Duodenal mucosa (tissue), 2 donors: ENCODE measurements around the gene PLEK.

Experiments used
- H3K27ac ChIP-seq: one replicate; pipeline ENCODE4 v1.7.0; 2013; ENCODE audit warnings: low read depth, low read length
- H3K27me3 ChIP-seq, 2 donors: one replicate each; pipeline ENCODE4 v1.7.0; 2013; ENCODE audit warnings: low read length in 2 of 2, control low read depth in 1 of 2; ENCODE audit not compliant: insufficient read depth in 2 of 2, control insufficient read depth in 1 of 2
- H3K36me3 ChIP-seq, 2 donors: one replicate each; pipeline ENCODE4 v1.7.0; 2013; ENCODE audit warnings: low read length in 2 of 2, control low read depth in 1 of 2; ENCODE audit not compliant: insufficient read depth in 2 of 2, control insufficient read depth in 1 of 2
- H3K4me1 ChIP-seq, 2 donors: one replicate each; pipeline ENCODE4 v1.7.0; 2013; ENCODE audit warnings: low read length in 2 of 2, control low read depth in 1 of 2; ENCODE audit not compliant: insufficient read depth in 2 of 2, control insufficient read depth in 1 of 2
- H3K4me3 ChIP-seq, 2 donors: one replicate each; pipeline ENCODE4 v1.7.0; 2013; ENCODE audit warnings: low read length in 2 of 2, low read depth in 1 of 2
- H3K9ac ChIP-seq, 2 donors: one replicate each; pipeline ENCODE4 v1.7.0; 2013; ENCODE audit warnings: low read length in 2 of 2, low read depth in 1 of 2
- H3K9me3 ChIP-seq, 2 donors: one replicate each; pipeline ENCODE4 v1.7.0; 2013; ENCODE audit warnings: low read length in 2 of 2, control low read depth in 1 of 2; ENCODE audit not compliant: control insufficient read depth in 1 of 2

PLEK gene, protein sequence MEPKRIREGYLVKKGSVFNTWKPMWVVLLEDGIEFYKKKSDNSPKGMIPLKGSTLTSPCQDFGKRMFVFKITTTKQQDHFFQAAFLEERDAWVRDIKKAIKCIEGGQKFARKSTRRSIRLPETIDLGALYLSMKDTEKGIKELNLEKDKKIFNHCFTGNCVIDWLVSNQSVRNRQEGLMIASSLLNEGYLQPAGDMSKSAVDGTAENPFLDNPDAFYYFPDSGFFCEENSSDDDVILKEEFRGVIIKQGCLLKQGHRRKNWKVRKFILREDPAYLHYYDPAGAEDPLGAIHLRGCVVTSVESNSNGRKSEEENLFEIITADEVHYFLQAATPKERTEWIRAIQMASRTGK

DNA sequence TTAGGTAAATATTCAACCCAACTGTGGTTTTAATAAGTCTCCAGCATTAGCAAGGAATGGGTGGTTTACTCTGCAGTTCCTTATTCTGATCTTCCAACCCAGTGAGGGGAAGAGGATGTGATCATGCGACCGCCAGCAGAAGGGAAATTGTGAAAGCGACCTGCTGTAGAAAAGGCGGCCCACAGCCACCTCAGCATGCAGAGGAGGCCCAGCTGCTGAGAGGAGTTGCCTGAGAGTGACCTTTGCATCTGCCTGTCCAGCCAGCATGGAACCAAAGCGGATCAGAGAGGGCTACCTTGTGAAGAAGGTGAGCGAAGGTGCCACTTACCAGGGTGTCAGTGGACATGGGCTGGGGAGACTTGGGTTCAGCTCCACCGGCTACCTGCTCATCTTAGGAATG is at the start of gene PLEK:
TSS of gene PLEK (plus strand) at position 196 of the 400 bp plus-strand sequence. CDS start at position 266, 70 bp downstream.
- H3K27ac ChIP-seq, result peak within 1 kb of the TSS; percentile 13
- H3K4me3 ChIP-seq, result peak within 1 kb of the TSS; percentile 63 to 65
- peak within 1 kb of the TSS; percentile 48 to 58 for H3K9ac ChIP-seq
- H3K4me1 ChIP-seq, result peaks cover 17 to 29% of the 10 kb centered on the region in 2 donors
- H3K36me3 ChIP-seq, result no peaks in the 10 kb centered on the region
- no peaks in the 10 kb centered on the region for H3K27me3 ChIP-seq
- no peaks in the 10 kb centered on the region for H3K9me3 ChIP-seq

DNA sequence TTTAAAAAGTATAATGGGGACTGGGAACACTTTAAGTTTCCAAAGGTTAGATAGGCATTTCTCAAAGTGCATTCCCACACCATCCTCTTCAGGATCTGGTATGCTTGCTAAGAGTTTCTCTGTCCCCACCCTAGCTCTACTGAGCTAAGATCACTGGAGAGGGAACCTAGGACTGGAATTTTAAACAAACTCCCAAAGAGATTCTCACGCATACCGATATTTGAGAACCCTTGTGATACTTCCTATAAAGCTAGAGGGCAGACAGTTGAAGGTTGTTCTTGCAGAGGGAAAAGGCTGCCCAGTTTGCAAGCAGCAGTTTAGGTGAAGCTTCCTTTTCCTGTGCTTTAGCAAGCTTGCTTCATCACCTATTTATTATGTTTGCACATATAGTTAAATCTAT is 49.0 kb upstream of the PLEK start:
- Histone ChIP-seq H3K4me1 (peaks cover 0 to 5% of the 10 kb centered on the region in 2 donors), H3K9me3 (no peaks in the 10 kb centered on the region), H3K36me3 (no peaks in the 10 kb centered on the region), H3K9ac (no peak overlapping the region), H3K4me3 (no peak overlapping the region), H3K27me3 (peaks cover 18 to 27% of the 10 kb centered on the region in 2 donors), H3K27ac (no peak overlapping the region)

DNA sequence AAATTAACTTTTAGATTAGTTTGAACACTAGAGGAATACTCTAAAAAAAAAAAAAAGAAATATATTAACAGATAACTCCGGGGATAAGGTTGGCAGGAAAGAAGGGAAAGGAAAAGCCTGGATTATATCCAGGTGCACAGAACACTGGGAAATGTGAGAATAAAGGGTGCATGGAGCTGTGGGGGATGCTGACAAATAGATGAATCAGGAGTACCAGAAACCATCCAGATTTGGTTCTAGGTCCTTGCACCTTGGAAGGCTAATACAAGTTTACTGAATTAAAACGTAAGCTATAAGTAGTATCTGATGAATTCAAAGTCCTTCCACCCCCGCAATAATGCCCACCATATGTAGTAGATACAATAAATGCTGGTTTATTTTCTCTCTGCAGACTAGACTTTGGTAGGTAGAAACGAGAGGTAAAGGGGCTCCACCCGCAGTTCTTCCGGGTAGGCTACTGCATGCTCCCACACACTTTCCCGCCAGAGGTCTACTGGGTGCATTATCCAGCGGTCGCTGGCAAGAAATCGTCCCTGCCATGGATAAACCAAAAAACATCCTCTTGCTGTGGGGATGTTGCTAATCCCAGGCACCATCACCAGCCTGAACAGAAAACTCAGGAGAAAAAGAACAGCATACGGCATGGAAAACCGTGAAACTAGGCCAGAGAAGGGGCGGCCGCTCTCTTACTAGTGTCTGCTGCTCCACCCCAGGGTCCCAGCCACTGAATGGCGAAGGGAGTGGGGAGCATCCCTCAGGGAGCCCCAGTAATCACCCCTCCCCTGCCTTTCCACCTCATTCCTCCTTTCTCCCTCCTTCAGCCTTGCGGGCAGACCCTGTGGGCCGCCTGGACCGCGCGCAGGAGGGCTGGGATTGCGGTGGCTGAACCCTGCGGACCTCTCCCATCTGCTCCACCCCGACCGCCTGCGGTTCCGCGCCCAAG is 46.8 kb upstream of the PLEK start:
- H3K4me3 ChIP-seq, result peak overlapping the region; percentile 60 to 65
- H3K27ac ChIP-seq, result peak overlapping the region; percentile 83
- peaks cover 0 to 5% of the 10 kb centered on the region in 2 donors for H3K4me1 ChIP-seq
- peak overlapping the region; percentile 60 to 65 for H3K9ac ChIP-seq
- H3K9me3 ChIP-seq, result no peaks in the 10 kb centered on the region
- H3K27me3 ChIP-seq, result peaks cover 20 to 27% of the 10 kb centered on the region in 2 donors
- no peaks in the 10 kb centered on the region for H3K36me3 ChIP-seq

DNA sequence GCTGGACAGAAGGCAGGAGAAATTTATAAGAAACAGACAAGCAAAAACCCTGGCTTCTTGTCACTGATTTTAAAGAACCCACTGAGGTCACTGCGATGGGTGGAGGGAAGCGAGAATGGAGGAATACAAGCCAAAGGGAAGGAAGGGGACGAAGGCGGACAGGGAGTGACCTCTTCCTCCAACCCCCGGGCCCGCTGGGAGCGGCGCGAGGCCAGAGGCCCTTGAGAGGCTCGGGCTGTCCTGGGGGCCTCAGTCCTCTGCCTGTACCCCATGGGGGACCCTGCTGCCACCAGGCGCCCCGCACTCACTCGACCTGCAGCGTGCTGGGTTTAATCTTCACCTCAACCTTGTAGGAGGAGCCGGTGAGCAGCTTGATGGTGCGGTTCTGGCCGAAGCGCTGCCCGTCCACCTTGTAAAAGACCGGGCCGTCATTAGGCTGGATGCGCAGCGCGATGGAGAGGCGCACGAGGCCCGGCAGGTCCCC is 46.1 kb upstream of the PLEK start:
- Histone ChIP-seq H3K27ac (peak overlapping the region; percentile 83), H3K9ac (peak overlapping the region; percentile 60 to 65), H3K4me3 (peak overlapping the region; percentile 60 to 65), H3K27me3 (peaks cover 20 to 27% of the 10 kb centered on the region in 2 donors), H3K4me1 (peaks cover 0 to 5% of the 10 kb centered on the region in 2 donors), H3K9me3 (no peaks in the 10 kb centered on the region), H3K36me3 (no peaks in the 10 kb centered on the region)

DNA sequence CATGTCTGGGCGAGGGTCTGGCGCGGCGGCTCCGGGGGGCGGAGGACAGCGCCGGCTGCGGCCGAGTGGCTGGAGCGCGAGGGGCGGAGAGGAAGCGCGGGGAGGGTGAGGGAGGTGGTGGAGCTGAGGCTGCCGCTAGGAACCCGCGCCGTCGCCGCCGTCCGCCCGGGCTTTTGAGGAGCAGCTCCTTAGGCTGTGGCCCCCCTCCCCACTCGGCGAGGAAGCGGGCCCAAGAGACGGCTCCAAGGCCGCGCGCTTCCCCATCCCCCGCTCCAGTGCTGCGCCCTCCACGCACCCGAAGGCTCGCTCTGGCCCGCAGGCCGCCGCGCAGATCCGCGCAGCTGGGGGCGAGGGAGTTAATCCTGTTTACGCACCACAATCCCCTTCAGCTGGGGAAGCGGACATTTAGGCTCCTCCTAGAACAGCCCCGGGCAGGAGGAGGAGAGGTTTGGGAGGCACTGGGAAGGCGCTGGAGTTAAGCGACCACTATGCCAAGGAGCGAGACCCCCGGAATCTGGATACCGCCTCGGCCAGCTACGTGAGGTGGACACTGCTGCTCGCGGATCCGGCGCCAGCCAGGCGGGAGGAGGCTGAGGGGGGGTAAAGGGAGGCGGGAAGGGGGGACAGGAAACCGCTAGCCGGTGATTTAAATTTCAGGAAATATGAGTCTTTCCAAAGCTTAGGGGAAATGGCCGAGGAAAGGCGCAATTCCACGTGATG is 45.5 kb upstream of the PLEK start, which contains the start of gene CNRIP1:
TSS of gene CNRIP1 (minus strand) at position 552 of the 720 bp plus-strand sequence. CDS start at position 3, 549 bp downstream.
- peaks cover 0 to 5% of the 10 kb centered on the region in 2 donors for H3K4me1 ChIP-seq

DNA sequence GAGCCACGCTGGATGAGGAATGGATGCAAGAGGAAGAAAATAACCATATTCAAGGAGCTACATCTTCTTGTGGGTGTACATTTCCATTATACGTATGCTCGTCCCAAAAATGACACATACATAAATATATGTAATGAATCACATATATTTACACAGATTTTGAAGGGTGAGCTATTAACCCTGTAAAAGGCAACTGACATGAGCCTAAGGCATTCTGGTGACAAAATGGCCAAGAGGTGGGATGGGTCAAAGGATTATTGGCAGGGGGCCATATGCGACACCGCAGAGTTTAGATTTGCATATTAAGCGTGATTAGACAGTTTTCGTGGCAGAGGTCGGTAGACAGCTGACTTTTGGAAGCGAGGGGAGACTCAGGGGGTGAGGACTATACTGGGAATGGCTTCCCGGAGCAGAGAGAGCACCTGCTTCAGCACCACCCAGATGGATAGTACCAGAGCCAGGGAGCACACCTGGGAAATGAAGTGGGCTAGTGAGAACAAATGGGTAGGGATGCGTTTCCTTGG is 44.9 kb upstream of the PLEK start:
- Histone ChIP-seq H3K9me3 (no peaks in the 10 kb centered on the region), H3K36me3 (no peaks in the 10 kb centered on the region), H3K9ac (no peak overlapping the region), H3K27ac (peak overlapping the region; percentile 83), H3K4me3 (peak overlapping the region; percentile 60 to 65), H3K27me3 (peaks cover 20 to 27% of the 10 kb centered on the region in 2 donors), H3K4me1 (peaks cover 0 to 5% of the 10 kb centered on the region in 2 donors)

More for the DNA sequence above, 45.5 kb upstream of the PLEK start, which contains the start of gene CNRIP1:
- Histone ChIP-seq H3K27ac (peak within 1 kb of the TSS; percentile 83), H3K9me3 (no peaks in the 10 kb centered on the region), H3K4me3 (peak within 1 kb of the TSS; percentile 60 to 65), H3K9ac (peak within 1 kb of the TSS; percentile 60 to 65), H3K27me3 (peaks cover 20 to 27% of the 10 kb centered on the region in 2 donors), H3K36me3 (no peaks in the 10 kb centered on the region)

DNA sequence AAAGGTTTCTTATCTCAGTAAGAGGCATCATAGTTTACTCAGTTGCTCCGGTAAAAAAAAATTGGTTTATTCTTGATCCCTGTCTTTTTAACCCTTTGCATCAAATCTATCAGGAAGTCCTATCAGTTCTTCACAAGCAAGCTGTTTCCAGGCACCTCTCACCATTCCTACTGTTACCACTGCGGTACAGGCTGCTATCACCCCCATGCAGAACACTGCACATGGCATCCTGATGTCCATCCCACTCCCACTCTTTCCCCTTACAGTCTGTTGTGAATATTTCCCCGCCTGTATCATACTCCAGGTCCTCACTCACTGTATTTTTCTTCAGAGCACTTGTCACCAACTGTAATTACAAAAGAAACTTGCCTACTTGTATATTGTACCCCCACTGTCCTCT is 40.0 kb upstream of the PLEK start:
- H3K36me3 ChIP-seq, result no peaks in the 10 kb centered on the region
- no peaks in the 10 kb centered on the region for H3K9me3 ChIP-seq
- no peak overlapping the region for H3K4me3 ChIP-seq
- H3K27me3 ChIP-seq, result peaks cover 2 to 7% of the 10 kb centered on the region in 2 donors
- no peak overlapping the region for H3K27ac ChIP-seq
- peaks cover 0 to 4% of the 10 kb centered on the region in 2 donors for H3K4me1 ChIP-seq
- no peak overlapping the region for H3K9ac ChIP-seq

DNA sequence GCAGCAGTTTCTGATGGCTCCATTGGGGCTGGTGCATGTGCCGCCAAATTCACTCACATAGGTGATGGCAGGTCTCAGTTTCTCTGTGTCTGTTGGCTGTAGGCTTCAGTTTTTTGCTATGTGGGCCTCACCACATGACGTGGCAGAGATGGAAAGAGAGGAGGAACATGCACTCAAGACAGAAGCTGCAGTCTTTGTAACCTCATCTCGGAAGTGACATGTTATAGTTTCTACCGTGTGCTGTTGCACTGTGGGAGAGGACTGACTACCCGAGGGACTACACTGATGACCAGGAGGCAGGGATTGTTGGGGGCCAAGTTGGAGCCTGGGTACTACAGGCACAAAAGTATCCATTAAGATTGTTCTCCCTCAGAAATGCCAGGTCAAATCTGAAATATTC is 36.2 kb upstream of the PLEK start:
- H3K4me1 ChIP-seq, result no peaks in the 10 kb centered on the region
- H3K9me3 ChIP-seq, result no peaks in the 10 kb centered on the region
- no peaks in the 10 kb centered on the region for H3K27me3 ChIP-seq
- H3K4me3 ChIP-seq, result no peak overlapping the region
- no peak overlapping the region for H3K27ac ChIP-seq
- H3K9ac ChIP-seq, result no peak overlapping the region
- no peaks in the 10 kb centered on the region for H3K36me3 ChIP-seq

DNA sequence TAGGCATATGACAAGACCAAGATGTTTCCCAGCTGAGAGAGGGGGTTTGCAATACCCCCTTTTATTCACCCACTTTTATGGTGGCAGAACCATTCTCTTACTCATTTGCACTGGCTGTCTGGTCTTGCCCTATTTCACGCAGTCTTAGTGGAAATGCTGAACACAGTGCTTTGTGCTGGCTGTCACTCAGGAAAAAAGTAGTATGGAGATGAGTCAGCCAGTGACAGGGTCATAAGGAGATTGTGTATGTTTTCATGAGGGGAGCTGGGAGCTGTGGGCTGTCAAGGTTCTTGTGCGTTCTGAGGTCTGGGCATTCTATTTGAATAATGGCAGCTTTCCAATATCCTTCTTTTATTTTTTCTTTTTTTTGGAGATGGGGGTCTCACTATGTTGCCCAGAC is 34.4 kb upstream of the PLEK start:
- no peaks in the 10 kb centered on the region for H3K36me3 ChIP-seq
- H3K4me1 ChIP-seq, result no peaks in the 10 kb centered on the region
- no peaks in the 10 kb centered on the region for H3K27me3 ChIP-seq
- no peaks in the 10 kb centered on the region for H3K9me3 ChIP-seq
- H3K27ac ChIP-seq, result no peak overlapping the region
- H3K9ac ChIP-seq, result no peak overlapping the region
- H3K4me3 ChIP-seq, result no peak overlapping the region
